Measurements from ENCODE around the gene CNST.

Gene CNST, protein sequence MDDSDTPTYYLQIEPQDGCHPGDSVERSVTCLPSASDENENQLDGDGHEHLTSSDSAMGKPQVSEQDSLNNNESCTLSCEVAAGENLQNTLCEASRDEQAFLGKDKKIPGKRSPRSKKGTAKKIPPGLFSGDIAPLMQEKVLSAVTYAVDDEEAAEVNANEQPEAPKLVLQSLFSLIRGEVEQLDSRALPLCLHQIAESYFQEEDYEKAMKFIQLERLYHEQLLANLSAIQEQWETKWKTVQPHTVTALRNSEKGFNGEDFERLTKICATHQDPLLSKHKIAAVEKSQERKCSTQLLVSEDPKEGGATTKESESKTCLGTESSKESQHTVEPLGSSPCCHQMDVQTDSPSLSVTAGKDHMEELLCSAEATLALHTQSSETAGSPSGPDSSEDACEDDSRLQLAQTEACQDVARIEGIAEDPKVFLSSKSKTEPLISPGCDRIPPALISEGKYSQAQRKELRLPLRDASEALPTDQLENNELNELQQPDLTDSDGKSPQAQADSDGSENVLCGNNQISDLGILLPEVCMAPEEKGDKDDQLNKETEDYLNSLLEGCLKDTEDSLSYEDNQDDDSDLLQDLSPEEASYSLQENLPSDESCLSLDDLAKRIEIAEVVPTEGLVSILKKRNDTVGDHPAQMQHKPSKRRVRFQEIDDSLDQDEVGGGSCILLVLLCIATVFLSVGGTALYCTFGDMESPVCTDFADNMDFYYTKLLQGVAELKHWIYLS

DNA sequence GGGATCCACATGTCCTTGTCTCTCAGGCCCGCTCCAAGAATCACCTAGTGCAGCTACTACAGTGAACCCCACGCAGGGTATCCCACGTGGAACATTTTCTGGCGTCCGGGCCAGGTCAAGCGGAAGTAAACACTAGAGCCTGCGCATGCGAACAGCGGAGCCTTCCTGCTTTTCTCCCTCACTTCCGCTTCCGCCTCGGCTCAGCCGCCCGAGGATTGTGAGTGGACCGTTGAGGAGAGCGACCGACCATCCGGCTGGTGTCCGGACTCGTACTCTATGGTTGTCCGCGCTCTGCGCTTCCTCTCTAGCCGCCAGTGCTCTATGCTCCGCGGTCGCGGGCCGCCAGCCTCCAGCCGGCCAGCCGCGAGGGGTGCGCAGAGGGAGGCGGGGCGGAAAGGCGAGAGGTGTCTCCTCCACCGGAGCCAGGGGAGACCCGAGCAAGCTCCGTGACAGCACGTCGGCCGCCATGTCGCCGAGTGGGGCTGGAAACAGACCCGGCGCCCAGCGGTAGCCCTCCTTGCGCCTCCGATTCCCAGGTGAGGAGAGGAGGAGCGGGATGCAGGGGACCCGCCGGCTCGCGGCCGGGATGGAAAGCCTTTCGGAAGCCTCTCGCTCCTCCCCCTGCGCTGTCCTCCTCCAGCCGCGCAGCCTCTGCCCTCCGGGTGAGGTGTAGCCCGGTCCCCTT lies at the start of gene CNST, which contains the start of gene TFB2M:
TSS of gene CNST (plus strand) at position 329 of the 685 bp plus-strand sequence. CDS start 25,107 bp downstream, outside the sequence.
TSS of gene TFB2M (minus strand) at position 134 of the 685 bp plus-strand sequence. CDS start at position 11, 123 bp downstream.
- DNase-seq (ENCODE audit: low spot score), result peak; percentile 88

DNA sequence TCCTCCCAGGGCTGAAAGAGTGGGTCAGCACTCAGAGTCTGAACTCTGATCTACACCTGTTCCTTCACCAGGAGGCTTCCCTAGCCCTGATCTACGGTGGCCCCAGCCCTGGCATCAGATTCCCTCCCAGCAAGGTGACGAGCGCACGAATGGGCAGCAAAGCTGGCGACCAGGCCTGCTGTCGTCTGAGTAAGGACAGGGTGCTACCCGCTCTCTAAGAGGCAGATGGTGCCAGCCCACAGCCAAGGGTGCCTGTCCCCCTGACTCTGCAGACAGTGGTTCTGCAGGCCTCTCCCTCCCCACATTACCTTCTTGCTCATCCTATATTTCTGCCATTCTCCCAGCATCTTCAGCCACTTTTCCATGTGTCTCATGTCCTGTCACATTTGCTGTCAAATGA lies 48.9 kb upstream of the CNST start:
- no peak for DNase-seq (ENCODE audit: low spot score)

DNA sequence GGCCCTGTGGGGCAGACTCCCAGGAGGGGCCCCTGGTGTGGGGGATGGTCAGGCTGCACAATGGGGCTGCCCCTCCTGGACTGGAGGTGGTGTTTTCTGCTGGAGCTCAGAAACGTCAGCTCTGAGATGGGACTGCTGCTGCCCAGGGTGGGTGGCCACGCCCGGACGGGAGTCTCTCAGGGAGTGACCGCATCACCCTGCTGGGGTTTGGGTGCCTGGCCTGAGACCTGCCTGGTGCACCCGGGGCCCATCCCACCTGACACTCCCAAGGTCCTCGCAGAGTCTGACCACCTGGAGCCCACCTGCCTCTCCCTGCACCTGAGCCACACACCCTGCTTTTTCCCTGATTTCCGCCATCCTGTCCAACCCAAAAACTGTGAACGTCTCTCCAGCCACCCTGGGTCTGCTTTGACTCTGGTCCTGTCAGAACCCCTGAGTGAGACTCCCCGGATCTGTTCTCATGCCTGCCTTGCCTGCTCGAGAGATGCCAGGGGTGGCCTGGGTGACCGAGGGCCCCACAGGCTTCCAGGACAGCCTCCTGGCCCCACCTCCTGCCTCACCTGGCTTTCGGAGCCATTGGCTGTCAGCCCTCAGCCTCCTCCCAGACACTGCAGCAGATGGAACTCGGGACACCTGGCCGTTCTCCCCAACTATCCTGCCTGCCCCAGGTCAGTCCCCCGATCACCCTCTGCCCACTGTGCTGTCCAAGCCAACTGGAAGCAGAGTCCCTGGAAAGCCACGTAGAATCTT lies 47.6 kb upstream of the CNST start:
- DNase-seq (ENCODE audit: low spot score), result no peak

DNA sequence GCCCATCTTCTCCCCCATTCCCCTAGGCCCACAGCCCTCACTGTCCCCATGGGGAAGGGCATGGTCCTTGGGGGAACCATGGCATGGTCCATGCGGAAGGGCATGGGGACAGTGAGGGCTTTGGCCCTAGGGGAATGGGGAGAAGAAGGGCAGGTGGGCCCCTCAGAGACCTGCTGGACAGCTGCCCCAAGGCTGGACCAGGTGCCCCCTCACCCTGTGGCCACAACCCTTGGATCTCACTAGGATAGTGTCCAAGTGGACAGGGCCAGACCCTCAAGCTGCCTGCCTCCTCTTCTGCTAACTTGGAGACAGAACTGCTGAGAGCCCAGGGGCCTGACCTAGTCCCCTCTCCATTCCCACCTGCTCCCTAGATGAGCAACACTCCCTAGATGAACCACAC lies 46.7 kb upstream of the CNST start:
- no peak for DNase-seq (ENCODE audit: low spot score)

DNA sequence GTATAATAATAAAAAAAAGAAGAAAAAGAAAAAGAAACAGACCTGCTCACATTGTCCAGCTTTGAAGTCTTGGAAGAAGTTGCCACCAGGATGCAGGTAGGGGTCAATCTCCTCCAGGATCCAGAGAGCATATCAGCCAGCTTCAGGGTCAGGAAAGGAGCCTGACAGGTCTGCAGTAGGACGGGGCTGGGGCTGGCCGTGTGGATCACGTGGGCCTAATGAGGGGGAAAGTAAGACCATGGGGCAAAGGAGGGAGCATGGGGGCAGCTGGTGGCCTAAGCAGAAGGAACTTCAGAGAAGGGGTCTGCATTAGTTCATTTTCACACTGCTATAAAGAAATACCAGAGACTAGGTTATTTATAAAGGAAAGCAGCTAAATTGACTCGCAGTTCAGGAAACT lies 39.9 kb upstream of the CNST start:
- no peak for DNase-seq (ENCODE audit: low spot score)

DNA sequence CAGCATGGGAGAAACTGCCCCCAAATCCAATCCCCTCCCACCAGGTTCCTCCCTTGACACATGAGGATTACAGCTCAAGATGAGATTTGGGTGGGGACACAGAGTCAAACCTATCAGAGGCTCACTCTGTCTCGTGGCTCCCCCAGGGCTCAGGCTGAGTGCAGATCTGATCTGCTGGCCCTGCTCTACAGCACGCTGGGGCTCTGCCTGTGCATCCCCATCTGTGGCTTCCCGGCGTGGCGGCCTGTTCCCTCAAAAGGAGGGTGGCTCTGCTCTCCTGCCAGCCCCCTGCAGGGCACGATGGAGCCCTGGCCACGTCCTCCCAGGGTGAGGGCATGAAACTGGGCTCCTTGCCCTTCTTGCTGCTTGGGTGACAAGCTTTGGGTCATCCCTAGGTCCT lies 39.3 kb upstream of the CNST start:
- no peak for DNase-seq (ENCODE audit: low spot score)

DNA sequence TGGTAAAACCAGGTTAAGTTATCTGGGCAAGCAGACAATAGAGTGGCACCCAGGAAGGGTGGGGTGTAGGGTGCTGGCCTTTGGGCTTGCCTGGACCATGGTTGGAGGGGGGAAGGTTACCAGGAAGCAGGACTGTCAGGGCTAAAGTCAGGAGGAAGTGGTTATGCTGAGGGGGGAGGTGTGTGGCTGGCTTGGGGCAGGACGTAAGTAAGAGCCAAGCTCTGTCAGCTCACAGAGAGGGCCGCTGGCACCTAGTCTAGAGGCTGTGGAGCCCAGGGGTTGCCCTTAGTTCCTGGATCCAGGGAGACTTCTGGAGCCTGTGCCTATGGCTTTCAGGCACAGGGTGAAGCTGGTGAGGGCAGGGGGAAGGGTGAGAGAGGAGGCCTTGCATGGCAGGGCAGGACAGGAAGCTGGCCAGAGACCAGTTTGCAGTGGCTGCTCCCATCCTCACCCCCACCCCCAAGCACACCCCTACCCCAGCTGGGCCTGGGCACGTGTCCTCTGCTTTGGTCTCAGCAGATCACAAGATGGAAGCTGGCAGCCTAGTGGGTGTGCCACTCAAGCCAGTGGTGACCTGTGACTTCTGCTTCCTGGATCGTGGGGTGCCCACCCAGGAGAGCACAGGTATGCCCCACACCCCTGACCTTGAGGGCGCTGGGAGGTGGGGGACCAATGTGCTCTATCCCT lies 38.7 kb upstream of the CNST start:
- DNase-seq (ENCODE audit: low spot score), result no peak

DNA sequence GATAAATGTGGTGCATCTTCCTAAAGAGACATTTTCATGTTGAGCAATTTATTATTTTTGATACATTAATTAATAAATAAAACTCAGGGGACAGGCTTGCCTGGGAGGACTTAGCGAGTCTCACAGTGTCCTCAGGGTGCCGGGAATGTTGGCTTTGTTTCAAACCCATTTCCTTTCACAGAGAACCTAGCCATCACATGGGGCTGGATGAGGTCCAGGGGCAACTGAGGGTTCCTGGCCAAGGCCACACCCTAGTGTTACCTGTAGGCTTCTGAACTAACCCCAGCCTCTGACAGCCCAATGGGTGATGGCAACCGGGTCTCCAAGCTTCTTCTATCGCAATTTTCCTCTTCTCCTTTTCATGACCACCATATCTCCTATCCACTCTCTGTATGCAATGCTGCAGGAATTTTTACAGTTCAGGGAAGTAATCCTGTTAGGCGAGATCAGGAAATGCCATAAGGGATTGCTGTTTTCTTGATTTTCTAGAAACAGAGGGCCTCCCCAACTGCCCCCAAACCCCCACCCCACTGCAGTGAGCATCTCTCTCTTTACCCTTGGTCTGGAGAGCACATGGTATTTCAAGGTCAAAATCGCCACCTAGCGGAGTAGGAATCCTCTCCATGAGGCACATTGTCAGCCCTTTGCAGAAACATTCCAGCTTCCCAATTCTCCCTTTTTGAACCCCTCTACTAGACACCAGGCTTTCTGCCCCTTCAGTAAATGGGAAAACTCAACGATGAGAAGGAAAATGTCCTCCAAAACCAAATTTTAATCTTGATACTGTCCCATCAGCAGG lies 37.1 kb upstream of the CNST start:
- DNase-seq (ENCODE audit: low spot score), result no peak

DNA sequence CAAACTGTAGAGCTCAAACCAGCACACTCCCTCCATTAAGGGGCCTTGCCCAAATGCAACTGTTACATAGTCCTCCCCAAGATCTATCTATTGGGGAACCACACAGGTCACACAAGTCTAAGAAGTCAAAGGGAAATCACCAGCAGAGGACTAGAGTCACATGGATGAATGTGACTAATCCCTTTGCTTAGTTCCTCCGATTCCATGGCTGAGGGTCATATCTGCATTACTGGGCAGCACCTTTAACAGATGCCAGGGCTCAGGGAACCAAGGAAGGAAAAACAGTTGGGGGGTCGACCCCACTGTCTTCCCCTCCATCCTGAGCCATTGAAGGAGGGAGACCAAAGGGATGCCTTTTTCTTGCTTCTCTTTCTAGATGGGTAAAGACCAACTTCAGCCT lies 35.8 kb upstream of the CNST start:
- DNase-seq (ENCODE audit: low spot score), result no peak

DNA sequence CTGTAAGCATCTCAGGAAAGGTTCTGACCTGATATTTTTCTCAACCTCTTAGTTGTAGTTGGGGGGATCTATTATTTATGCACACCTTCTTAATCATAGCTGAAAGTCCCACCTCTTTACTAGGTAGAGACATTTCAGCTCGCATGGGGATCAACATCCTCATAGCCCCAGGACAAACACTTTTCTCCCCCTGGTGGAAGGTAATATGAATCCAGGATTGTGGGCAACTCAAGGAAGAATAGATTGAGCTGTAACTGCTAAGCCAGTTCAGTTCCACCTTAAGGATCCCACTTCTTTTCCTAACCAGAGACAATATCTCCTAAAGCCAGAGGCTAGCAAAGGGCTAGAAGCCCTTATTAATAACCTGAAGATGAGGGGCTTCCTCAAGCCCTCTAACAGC lies 33.7 kb upstream of the CNST start:
- peak; percentile 39 for DNase-seq (ENCODE audit: low spot score)

DNA sequence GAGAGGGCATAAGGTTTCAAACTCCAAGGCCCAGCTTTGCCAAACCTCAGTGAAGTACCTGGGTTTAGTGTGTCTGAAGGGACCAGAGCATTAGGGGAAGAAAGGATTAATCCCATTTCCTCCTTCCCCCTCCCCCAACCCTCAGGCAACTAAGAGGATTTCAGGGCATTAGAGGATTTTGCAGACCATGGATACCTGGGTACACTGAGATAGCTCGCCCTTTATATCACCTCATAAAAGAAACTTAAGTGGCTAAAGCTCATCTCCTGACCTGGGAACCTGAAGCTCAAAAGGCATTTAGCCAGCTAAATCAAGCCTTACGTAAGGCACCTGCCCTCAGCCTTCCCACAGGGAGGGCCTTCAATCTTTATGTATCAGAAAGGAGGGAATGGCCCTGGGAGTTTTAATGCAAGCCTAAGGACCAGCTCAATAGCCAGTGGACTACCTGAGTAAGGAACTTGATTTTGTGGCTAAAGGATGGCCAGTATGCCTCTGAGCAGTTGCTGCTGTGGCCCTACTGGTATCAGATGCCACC lies 32.8 kb upstream of the CNST start:
- no peak for DNase-seq (ENCODE audit: low spot score)

DNA sequence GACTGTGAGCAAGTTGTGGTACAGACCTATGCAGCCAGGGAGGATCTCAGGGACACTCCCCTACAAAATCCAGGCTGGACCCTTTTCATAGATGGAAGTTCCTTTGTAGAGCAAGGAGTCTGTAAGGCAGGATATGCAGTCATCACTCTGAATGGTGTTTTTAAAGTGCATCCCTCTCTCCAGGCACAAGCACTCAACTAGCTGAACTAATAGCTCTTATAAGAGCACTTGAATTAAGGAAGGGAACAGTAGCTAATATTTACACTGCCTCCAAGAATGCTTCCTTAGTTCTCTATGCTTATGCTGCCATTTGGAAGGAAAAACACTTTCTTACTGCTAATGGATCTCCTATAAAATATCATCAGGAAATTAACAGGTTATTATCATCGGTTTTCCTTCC lies 32.1 kb upstream of the CNST start:
- no peak for DNase-seq (ENCODE audit: low spot score)

DNA sequence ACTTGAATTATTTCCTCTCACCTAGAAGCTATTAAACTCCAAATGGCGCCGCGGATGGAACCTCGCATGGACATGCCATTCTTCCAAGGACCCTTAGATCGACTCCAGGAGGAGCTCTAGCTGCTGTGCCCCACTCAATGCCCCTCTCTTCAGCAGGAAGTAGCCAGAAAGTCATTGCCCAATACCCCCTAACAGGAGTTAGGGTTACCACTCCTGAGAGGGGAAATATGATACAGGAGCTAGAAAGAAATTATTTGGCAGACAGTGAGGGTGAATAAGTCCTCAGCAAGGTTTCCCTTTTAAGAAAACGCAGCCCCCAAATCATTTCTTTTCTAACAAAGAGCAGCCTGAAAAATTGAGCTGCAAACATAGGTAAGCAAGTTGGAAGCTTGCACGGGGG lies 28.8 kb upstream of the CNST start:
- no peak for DNase-seq (ENCODE audit: low spot score)

DNA sequence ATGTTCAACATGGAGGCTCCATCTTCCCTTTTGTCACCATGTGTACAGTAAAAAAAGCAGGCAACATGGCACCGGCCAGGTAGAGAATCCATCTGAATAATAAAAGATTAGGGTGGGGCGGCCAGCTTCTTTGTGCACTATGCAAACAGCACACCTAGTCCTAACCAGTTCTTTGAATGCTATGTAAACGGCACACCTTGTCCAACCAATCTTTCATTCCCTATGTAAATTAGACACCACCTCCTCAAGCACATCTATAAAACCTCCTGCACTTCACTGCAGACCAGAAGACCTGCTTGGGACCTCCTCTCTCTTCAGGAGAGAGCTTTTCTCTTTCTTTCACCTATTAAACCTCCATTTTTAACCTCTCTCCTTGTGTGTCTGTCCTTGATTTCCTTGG lies 28.4 kb upstream of the CNST start:
- no peak for DNase-seq (ENCODE audit: low spot score)

DNA sequence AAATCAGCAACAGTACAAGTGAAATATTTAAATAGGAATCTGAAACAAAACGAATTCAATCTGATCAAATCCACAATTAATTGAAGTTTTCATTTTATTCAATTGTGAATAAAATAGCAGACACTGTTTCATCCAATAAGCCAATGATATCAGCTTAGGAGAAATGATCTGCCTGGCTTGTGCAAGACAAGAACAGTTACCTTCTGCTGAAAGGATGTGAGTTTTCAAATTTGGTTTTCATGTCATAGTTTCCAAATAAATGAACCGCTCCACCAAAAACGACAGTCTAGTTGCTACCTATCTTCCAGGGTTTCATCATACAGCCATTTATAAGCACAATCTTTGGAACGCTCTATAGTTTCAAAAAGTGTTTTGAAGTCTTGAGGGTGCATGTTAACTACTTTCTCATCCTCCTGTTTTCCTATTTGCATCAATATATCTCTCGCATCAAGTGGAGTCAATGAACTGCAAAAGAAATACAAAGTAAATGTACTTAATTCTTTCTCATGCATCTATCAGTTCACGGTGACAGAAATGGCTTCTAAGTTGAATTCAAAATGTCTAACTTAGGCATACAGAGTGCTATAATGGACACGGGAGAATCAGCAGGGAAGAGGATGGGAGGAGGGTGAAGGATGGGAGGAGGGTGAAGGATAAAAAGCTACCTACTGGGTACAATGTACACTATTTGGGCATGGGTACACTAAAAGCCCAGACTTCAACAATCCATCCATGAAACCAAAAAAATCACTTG lies 25.3 kb upstream of the CNST start:
- no peak for DNase-seq (ENCODE audit: low spot score)

DNA sequence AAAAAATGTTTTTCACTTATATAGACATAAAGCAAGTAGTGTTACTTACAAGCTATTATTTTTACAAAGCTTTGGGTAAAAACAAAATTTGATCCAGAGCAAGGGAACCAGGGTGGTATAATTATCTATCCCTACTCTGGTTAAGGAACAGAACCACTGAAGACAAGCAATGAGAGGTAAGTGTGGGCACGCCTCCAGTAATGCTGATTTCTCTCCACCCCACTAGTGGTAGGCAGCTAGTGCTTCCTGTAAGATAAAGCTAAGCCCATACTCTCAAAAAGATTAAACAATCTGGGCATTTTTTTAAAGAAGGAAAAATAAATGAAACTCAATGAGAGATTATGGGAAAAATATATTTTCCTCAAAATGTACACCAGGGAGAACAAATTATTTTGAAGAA lies 22.3 kb upstream of the CNST start:
- DNase-seq (ENCODE audit: low spot score), result no peak

DNA sequence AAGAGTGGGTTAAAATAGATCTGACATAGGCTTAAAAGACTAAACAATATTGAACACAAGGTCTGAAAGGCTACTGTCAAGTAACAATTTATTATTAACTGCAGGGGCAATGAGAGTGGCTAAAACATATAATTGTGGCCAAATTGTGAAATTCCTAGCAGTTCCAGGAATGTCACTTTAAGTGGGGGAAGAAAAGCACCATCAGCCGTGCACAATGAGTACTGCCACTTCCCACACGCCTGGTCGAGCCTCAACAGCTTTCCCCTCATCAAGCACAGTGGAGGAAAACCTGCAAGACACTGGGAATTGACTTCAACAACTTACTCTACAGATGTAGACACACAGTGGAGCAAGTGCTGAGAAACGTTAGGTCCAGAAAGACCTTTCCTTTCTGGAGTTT lies 16.6 kb upstream of the CNST start:
- no peak for DNase-seq (ENCODE audit: low spot score)

DNA sequence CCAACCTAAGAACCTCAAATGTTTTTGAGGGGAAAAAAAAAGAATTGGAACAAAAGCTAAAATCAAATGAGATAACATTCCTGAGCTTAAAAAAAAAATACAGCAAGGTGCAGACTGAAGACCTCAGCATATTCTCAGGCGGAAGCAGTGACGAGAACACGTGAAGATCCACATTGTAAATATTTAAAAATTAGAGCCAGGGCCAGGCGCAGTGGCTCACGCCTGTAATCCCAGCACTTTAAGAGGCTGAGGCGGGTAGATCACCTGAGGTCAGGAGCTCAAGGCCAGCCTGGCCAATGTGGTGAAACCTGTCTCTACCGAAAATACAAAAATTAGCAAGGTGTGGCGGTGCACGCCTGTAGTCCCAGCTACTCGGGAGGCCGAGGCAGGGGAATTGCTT lies 15.9 kb upstream of the CNST start:
- no peak for DNase-seq (ENCODE audit: low spot score)

DNA sequence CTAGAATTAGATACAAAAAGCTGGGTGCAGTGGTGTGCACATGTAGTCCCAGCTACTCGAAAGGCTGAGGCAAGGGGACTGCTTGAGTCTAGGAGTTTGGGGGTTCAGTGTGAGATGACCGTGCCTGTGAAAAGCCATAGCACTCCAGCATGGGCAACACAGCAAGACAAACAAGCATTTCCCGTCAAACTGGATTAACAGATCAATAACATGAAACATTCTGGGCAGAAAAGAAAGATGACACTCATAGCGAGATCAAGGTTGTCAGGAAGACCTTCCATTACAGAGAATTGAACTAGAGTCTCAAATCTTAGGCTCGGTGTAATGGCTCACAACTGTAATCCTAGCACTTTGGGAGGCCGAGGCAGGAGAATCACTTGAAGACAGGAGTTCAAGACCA lies 14.1 kb upstream of the CNST start:
- DNase-seq (ENCODE audit: low spot score), result no peak

DNA sequence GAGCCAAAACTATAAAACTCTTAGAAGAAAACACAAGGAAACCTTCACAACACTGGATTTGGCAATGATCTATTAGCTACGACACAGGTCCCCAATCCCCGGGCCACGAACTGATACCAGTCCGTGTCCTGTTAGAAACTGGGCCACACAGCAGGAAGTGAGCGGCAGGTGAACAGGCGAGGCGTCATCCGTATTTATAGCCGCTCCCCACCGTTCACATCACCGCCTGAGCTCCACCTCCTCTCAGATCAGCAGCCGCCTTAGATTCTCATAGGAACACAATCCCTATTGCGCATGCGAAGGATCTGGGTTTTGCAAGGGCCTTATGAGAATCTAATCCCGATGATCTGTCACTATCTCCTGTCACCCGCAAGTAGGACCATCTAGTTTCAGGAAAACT lies 12.1 kb upstream of the CNST start:
- DNase-seq (ENCODE audit: low spot score), result no peak

Measured in HuH-7 (cell line).